RCC 7860 (cell line): ENCODE data around the gene OSTC.
"Not testable (repeated sequence)": the region's sequence is repeated elsewhere in the genome, so short reads cannot be mapped to it uniquely, and the experiment has no call there.

Source experiments
- DNase-seq: peaks from one replicate; pipeline ENCODE4 v3.0.0-alpha.2; 2015; ENCODE audit warnings: low spot score
- FAIRE-seq: peaks from 2 replicates; lab custom pipeline; 2012; peaks lifted over from hg19 to GRCh38; lab: Jason Lieb, UNC

Gene OSTC

GRCh38 chr4:108710578-108710977, 60.2 kb downstream of the OSTC start:
- DNase-seq, FAIRE-seq: not testable (repeated sequence)

DNA sequence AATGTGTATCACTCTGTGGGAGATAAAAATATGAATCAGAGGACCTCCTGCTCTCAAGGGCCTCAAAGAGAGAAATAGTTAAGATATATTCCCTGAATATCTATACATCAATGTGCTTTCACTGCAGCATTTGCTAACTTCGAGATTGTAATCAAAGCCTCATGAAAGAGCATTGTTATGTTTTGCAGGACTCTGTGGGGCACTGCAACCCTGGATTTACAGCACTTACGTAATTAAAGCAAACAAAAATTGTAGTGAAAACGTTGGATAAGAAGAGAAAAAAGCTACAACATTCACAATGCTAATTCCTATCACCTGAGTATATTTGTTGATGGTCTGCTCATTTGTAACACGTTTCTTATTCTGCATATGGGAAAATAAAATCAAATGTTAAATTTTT, 64.5 kb downstream of the OSTC start:
- no peak for FAIRE-seq
- no peak for DNase-seq

DNA sequence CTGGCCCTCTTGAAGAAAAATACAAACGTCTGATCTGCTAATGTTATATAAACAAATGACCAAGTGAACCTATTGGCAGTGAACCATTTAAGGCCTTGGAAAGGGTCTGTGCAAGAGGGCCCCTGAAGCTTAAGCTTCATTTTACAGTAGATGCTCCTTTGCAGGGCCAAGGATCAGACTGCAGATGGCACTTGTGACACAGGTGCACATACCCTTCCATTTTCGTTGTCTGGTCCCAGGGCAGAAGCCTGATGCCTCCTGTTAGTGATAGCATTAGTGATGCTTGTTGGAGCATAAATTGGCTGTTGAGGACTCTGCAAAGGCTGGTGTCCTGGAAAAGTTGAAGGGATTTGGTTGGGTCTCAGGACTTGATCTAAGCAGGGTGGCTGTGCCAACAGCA, 65.9 kb downstream of the OSTC start:
- DNase-seq (no peak), FAIRE-seq (no peak)

- FAIRE-seq (no peak), DNase-seq (no peak)
These were observed 67.0 kb downstream of the OSTC start for GRCh38 chr4:108717386-108717785.
